ENCODE measurements around the gene PHF11.
"Not testable (repeated sequence)": the region's sequence is repeated elsewhere in the genome, so short reads cannot be mapped to it uniquely, and the experiment has no call there.

PHF11 gene

GRCh38 chr13:49546561-49546960 is 50.8 kb downstream of the PHF11 start:
- DNase-seq (ENCODE audit: low spot score): no peak

GRCh38 chr13:49549289-49549688 is 53.5 kb downstream of the PHF11 start:
- no peak for DNase-seq (ENCODE audit: low spot score)

DNA sequence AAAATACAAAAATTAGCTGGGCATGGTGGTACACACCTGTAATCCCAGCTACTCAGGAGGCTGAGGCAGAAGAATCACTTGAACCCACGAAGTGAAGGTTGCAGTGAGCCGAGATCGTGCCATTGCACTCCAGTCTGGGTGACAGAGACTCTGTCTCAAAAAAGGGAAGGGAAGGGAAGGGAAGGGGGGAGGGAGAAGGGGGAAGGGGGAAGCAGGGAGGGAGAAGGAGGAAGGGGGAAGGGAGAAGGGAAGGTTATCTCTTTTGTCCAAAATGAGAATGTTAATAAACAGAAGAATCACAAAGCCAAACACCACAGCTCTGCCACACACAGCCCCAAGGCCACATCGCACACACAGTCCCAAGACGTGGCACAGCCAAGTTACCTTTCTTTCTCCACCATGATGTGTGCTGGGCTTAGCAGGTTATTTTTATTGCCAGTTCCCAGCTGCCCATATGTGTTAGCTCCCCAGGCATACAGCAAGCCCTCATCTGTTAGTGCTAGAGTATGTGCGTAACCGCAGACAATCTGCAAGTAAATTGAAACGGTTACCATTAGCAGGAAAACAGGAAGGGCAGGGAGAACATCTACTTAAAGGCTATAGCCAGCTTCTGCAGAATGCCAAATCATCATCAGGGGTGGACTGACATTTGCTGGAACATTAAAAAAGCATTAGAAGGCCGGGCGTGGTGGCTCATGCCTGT is 55.3 kb downstream of the PHF11 start:
- no peak for DNase-seq (ENCODE audit: low spot score)

DNA sequence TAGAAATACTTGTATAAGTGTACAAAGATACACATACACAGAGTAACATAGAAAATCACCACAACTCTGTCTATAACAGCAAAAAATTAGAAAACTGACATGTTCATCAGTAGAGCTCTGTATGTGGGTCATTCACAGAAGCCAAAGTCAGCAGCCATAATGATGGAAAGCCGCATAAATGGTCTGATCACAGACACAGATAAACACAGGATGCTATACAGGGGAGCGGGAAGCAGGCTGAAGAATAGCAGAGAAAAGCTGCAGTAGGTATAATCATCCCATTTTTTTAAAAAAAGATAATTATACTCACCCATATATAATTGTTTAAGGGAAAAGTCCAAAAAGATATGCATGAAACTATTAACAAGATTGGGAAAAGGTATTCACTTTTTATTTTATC is 58.1 kb downstream of the PHF11 start:
- DNase-seq (ENCODE audit: low spot score): no peak

- DNase-seq (ENCODE audit: low spot score): no peak
Observed at GRCh38 chr13:49554387-49554786, 58.6 kb downstream of the PHF11 start.

DNA sequence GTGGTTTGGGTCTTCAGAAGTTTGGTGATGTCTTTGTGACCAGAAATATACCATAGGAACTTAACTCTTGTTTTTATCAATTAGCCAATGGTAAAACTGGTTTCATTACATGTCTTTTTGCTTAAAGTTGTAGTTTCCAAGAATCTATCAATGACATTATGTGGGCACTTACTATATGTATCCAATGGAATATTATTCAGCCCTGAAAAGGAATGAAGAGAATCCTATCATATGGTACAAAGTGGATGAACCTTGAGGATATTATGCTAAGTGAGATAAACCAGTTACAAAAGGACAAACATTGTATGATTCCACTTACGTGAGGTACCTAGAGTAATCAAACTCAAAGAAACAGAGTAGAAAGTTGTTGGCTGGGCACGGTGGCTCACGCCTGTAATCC is 63.3 kb downstream of the PHF11 start:
- no peak for DNase-seq (ENCODE audit: low spot score)

GRCh38 chr13:49560270-49561061 is 64.7 kb downstream of the PHF11 start:
- DNase-seq (ENCODE audit: low spot score): peak; percentile 42

DNA sequence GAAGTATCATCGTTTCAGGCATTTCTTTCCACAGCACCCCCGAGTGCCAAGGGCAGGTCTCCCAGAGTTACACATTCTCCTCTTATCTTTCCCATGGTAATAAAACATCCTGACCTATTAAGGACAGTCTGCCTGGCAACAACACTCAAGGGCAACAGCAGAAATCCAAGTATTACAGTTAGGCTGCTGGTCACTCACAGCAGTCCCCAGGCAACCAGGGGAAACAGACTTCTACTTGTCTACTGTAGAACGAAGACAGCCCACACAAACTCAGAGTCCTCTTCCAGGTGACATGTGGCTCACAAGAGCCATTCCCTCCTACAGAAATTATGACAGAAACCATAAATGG is 65.3 kb downstream of the PHF11 start:
- DNase-seq (ENCODE audit: low spot score): no peak

GRCh38 chr13:49563516-49563915 is 67.8 kb downstream of the PHF11 start:
- peak; percentile 71 for DNase-seq (ENCODE audit: low spot score)

- DNase-seq (ENCODE audit: low spot score): not testable (repeated sequence)
Observed at GRCh38 chr13:49565461-49565860, 69.7 kb downstream of the PHF11 start.

GRCh38 chr13:49566461-49566860 is 70.7 kb downstream of the PHF11 start:
- DNase-seq (ENCODE audit: low spot score): no peak

DNA sequence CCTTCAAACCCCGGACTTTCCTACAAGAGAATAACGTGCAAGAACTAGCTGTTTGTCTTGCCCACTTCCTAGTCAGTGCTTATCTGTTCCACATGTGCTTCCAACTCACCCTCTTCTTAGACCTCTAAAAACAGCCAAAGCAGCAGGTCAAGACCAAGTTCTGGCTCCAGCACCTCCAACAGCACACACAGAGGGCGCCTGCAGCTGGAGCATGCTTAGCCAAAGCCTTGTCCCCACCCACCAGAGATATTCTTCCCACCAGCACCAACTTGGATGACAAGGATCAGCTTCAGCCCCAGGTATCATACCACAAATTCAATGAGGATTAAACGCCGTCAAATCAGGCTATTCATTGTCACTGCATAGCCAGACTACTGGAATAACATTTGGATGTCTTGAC is 71.7 kb downstream of the PHF11 start:
- DNase-seq (ENCODE audit: low spot score): no peak

DNA sequence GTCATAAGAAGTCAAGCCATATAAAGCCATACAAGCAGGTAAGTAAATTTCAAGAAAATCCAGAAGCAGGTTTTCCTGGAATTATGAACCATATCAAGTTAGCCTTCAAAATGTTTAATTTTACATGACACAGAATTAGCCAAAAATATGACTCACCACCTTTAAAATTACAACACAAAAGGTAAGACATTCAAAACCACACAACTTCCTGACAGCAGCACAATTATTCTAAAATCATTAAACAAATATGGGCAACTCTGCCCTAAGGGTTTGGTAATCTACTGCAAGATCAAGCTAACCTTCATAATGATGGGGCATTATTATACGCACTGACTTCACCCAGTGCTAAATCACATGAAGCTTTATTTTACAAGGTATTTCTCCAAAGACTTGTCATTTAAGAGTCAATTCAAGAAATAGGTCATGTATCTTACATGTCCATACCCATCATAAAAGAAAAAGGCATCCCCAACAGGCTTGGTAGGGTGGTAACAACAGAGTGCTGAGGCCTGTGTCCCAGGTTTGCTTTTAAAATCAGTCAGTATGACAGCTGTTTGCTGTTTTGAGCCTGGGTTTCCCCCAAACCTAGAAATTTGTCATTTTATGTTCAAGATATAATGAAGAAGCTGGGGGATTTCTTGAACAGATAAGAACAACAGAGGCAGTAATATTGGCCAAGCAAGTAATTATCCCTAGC is 74.4 kb downstream of the PHF11 start:
- no peak for DNase-seq (ENCODE audit: low spot score)

DNA sequence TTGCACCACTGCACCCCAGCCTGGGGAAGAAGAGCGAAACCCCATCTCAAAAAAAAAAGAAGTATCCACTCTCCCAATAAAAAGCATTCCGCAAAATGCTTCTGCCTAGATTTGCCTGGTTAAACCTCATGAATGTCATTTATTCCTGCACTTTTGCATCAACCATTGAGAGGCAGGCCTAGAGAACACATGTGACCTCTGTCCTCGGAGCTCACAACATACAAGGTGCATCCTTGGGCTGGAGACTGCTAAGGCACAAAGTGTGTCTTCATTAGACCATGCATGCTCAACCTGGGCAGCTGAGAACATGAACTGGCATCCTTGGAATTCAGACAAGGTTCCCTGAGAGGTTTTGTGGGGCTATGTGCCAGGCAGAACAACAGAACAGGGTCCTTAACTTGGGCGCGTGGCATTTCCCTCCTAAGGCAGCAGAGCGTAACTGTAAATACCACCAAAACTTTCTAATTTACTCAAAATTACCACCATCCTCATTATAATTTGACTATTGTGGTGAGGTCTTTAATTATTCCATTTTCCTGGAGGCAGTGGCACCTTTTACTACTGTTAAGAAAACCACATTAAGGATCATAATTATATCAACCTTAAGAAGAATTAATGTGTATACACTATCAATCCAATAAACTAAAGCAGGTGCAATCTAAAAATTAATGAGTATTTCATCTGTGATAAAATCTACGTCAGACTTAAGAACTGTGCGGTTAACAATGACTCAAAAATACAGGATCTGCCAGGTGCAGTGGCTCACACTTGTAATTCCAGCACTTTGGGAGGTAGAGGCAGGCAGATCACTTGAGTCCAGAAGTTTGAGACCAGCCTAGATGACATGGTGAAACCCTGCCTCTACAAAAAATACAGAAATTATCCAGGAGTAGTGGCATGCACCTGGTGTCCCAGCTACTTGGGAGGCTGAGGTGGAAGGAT is 75.8 kb downstream of the PHF11 start:
- no peak for DNase-seq (ENCODE audit: low spot score)
